ENCODE results near the gene ARHGEF3.

DNA sequence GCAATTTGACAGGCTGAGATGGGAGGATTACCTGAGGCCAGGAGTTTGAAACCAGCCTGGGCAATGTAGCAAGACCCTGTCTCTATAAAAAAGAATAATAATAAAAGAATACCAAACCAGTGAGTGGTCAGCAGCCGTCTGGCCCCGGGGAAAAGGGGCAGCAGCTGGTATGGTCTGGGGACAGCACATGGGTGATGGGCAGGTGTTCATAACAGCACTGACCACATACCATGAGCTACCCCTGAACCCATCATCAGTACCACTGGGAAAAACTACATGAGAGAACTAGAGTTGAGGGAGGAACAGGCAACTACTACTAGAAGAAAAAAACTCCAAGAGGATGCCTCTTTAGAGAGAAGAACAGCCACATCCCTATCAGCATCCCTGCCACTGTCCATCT is 40.7 kb downstream of the ARHGEF3 start:
- TF ChIP-seq L3MBTL2 (conservative IDR thresholded peaks at IDR 0.05) (no peak), BHLHE40 (IDR thresholded peaks at IDR 0.05; ENCODE audit: borderline replicate concordance) (no peak)
- TF ChIP-seq, protein P1, sequence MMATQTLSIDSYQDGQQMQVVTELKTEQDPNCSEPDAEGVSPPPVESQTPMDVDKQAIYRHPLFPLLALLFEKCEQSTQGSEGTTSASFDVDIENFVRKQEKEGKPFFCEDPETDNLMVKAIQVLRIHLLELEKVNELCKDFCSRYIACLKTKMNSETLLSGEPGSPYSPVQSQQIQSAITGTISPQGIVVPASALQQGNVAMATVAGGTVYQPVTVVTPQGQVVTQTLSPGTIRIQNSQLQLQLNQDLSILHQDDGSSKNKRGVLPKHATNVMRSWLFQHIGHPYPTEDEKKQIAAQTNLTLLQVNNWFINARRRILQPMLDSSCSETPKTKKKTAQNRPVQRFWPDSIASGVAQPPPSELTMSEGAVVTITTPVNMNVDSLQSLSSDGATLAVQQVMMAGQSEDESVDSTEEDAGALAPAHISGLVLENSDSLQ (IDR thresholded peaks at IDR 0.05) = no peak
